PFSK-1 (cell line): ENCODE measurements around the gene POLA2.

Experiments
- POLR2AphosphoS5 ChIP-seq: IDR thresholded peaks from 2 replicates; pipeline ENCODE4 v1.6.1; 2012; ENCODE audit warnings: low read depth, mild to moderate bottlenecking, control low read depth, low read length, moderate library complexity
- SIN3A ChIP-seq: IDR thresholded peaks from 2 replicates; pipeline ENCODE4 v1.6.1; 2012; ENCODE audit warnings: mild to moderate bottlenecking, low read length, moderate library complexity, borderline replicate concordance; ENCODE audit not compliant: insufficient read depth

DNA sequence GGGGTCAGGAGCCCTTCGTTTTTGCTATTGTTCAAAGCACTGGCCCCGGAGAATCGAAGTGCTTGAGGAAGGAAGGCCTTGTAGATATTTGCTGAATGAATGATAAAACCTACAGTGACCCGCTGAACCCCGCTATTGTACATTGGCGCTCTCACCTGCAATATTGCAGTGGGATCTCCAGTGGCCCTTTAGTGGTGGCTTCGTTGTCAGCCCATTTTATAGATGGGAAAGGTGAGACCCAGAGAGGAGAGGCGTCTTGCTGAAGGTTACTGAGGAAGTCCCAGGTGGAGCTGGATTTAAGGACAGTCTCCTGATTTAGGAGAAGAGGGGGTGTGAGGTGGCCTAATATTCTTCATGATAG is 54.1 kb downstream of the POLA2 start:
- TF ChIP-seq POLR2AphosphoS5, result no peak
- no peak for TF ChIP-seq SIN3A
